Measurements from ENCODE around the gene CDC42EP1.
"Not testable (repeated sequence)": the region's sequence is repeated elsewhere in the genome, so short reads cannot be mapped to it uniquely, and the experiment has no call there.

The CDC42EP1 gene

GRCh38 chr22:37588546-37589215 is 28.4 kb downstream of the CDC42EP1 start:
- no peak for DNase-seq (ENCODE audit: low read depth)
- TF ChIP-seq, protein P1, sequence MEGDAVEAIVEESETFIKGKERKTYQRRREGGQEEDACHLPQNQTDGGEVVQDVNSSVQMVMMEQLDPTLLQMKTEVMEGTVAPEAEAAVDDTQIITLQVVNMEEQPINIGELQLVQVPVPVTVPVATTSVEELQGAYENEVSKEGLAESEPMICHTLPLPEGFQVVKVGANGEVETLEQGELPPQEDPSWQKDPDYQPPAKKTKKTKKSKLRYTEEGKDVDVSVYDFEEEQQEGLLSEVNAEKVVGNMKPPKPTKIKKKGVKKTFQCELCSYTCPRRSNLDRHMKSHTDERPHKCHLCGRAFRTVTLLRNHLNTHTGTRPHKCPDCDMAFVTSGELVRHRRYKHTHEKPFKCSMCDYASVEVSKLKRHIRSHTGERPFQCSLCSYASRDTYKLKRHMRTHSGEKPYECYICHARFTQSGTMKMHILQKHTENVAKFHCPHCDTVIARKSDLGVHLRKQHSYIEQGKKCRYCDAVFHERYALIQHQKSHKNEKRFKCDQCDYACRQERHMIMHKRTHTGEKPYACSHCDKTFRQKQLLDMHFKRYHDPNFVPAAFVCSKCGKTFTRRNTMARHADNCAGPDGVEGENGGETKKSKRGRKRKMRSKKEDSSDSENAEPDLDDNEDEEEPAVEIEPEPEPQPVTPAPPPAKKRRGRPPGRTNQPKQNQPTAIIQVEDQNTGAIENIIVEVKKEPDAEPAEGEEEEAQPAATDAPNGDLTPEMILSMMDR (IDR thresholded peaks at IDR 0.05; ENCODE audit: low read length, missing control alignments), result no peak

DNA sequence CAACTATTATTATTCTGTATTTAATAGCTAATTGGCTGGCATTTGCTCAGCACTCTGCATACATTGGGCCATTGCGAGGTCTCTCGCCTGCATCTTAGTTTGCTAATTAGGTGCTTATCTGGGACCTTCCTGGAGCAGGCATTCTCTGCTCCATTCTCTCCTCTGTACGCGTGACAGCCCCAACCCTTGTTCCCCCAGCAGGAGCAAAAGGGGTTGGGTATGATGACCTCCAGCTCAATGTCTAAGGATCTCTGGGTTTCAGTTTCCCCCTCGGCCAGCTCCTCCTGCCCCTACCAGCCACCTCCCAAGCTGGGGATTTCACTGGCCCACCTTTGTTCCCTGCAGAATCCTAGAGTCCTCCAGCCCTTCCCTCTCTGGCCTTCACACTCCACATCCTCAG is 29.4 kb downstream of the CDC42EP1 start:
- no peak for DNase-seq (ENCODE audit: low read depth)
- TF ChIP-seq, protein P1 (IDR thresholded peaks at IDR 0.05; ENCODE audit: low read length, missing control alignments), result no peak

More at GRCh38 chr22:37588546-37589215, 28.4 kb downstream of the CDC42EP1 start:
- no peak overlapping the region for H3K4me3 ChIP-seq (replicated peaks; ENCODE audit: low read depth, low read length)

GRCh38 chr22:37591081-37591480 is 30.8 kb downstream of the CDC42EP1 start:
- not testable (repeated sequence) for H3K4me3 ChIP-seq (replicated peaks; ENCODE audit: low read depth, low read length); DNase-seq (ENCODE audit: low read depth)

More for the DNA sequence above, 29.4 kb downstream of the CDC42EP1 start:
- no peak overlapping the region for H3K4me3 ChIP-seq (replicated peaks; ENCODE audit: low read depth, low read length)

DNA sequence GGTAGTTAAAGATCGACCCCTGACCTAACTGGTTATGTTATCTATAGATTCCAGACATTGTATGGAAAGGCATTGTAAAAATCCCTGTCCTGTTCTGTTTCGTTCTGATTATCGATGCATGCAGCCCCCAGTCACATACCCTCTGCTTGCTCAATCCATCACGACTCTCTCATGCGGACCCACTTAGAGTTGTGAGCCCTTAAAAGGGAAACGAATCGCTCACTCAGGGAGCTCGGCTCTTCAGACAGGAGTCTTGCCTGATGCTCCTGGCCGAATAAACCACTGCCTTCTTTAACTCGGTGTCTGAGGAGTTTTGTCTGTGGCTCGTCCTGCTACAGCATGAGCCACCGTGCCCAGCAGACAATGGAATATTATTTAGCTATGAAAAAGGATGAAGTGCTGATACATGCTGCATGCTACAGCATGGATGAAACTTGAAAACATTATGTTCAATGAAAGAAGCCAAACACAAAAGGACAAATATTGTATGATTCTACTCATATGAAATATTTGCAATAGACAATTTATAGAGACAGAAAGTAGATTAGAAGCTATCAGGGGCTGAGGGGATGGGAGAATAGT is 31.6 kb downstream of the CDC42EP1 start:
- TF ChIP-seq, protein P1 (IDR thresholded peaks at IDR 0.05; ENCODE audit: low read length, missing control alignments), result no peak
- DNase-seq (ENCODE audit: low read depth), result no peak
- H3K4me3 ChIP-seq (replicated peaks; ENCODE audit: low read depth, low read length), result no peak overlapping the region

GRCh38 chr22:37594237-37594636 is 34.0 kb downstream of the CDC42EP1 start:
- H3K4me3 ChIP-seq (replicated peaks; ENCODE audit: low read depth, low read length), result no peak overlapping the region
- TF ChIP-seq, protein P1 (IDR thresholded peaks at IDR 0.05; ENCODE audit: low read length, missing control alignments), result no peak

DNA sequence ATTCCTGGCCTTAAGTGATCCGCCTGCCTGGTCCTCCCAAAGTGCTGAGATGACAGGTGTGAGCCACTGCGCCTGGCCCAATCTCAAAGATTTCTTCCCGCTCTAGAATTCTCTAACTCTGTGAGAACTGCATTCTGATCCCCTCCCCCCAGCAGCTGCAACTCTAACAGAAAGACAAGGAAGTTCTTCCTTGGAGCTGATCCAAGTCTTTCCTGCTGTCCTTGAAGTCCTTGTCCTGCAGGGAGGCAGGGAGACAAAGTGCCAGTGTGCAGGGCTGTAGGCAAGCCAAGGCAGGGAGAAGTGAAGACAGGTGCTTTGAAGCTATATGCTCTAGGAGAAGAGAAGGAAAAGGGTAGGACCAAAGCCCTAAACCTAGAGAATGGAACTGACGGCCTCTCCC is 38.9 kb downstream of the CDC42EP1 start:
- no peak overlapping the region for H3K4me3 ChIP-seq (replicated peaks; ENCODE audit: low read depth, low read length)
- TF ChIP-seq, protein P1 (IDR thresholded peaks at IDR 0.05; ENCODE audit: low read length, missing control alignments), result no peak
- DNase-seq (ENCODE audit: low read depth), result no peak

More at GRCh38 chr22:37594237-37594636, 34.0 kb downstream of the CDC42EP1 start:
- DNase-seq (ENCODE audit: low read depth), result no peak

- TF ChIP-seq, protein P1 (IDR thresholded peaks at IDR 0.05; ENCODE audit: low read length, missing control alignments), result no peak
- DNase-seq (ENCODE audit: low read depth), result no peak
- no peak overlapping the region for H3K4me3 ChIP-seq (replicated peaks; ENCODE audit: low read depth, low read length)
Measured at GRCh38 chr22:37601203-37601539, 40.9 kb downstream of the CDC42EP1 start.

Measured in fibroblast of pulmonary artery (primary cell).